ENCODE results near the gene STIM1. TPM values are rescaled to one million over a fixed set of nuclear protein-coding genes. Genes with fewer than 3 reads are reported as not detected.

Gene STIM1
- total RNA-seq, 1 donor from 2014 or later: 9.6 TPM

DNA sequence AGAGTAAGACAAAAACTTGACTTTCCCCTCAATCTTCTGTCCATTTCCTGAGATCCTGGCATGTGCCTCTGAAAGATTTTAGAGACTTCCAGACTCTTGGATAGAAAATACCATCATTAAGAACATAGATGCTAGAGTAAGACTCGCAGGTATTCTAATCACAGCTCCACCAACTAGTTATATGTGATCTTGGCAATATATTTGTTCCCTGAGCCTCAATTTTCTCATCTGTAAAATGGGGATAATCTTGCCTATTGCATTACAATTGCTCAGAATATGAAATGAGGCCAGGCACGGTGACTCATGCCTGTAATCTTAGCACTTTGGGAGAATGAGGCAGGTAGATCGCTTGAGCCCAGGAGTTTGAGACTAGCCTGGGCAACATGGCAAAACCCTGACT is 25.4 kb upstream of the STIM1 start:
- no peaks in the 10 kb centered on the region for H3K4me1 Mint-ChIP-seq (ENCODE audit: low read depth, unreplicated experiment)
- no peak overlapping the region for H3K27ac Mint-ChIP-seq (ENCODE audit: unreplicated experiment)
- no peaks in the 10 kb centered on the region for H3K36me3 Mint-ChIP-seq (ENCODE audit: unreplicated experiment)
- H3K4me3 Mint-ChIP-seq (ENCODE audit: unreplicated experiment): no peak overlapping the region
- no peak for DNase-seq
- peaks cover 2% of the 10 kb centered on the region for H3K9me3 Mint-ChIP-seq (ENCODE audit: unreplicated experiment)
- TF ChIP-seq, protein P1, sequence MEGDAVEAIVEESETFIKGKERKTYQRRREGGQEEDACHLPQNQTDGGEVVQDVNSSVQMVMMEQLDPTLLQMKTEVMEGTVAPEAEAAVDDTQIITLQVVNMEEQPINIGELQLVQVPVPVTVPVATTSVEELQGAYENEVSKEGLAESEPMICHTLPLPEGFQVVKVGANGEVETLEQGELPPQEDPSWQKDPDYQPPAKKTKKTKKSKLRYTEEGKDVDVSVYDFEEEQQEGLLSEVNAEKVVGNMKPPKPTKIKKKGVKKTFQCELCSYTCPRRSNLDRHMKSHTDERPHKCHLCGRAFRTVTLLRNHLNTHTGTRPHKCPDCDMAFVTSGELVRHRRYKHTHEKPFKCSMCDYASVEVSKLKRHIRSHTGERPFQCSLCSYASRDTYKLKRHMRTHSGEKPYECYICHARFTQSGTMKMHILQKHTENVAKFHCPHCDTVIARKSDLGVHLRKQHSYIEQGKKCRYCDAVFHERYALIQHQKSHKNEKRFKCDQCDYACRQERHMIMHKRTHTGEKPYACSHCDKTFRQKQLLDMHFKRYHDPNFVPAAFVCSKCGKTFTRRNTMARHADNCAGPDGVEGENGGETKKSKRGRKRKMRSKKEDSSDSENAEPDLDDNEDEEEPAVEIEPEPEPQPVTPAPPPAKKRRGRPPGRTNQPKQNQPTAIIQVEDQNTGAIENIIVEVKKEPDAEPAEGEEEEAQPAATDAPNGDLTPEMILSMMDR (IDR thresholded peaks at IDR 0.05; ENCODE audit: partially characterized antibody, unreplicated experiment): no peak
- peaks cover 2% of the 10 kb centered on the region for H3K27me3 Mint-ChIP-seq (ENCODE audit: unreplicated experiment)

DNA sequence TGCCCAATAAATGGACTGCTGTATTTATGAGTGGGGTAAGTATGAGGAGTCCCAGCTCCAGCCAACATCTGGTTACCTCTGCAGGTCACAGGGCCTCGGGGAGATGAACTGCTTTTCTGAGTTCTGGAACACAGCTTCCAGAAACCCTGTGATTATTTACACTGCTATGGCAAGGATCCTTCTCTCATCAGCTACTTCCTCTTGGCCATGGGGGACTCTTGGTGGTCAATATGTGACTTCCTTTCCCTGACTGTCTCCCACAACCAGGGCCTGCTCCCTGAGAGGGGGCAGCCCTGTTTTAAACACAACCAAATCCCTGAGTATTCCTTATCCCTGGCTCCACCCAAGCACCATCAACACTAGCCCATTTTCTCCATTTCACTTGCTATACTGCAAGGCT is 24.7 kb upstream of the STIM1 start:
- Mint-ChIP-seq H3K4me3 (ENCODE audit: unreplicated experiment) (no peak overlapping the region), H3K27me3 (ENCODE audit: unreplicated experiment) (peaks cover 2% of the 10 kb centered on the region), H3K4me1 (ENCODE audit: low read depth, unreplicated experiment) (no peaks in the 10 kb centered on the region), H3K27ac (ENCODE audit: unreplicated experiment) (no peak overlapping the region), H3K9me3 (ENCODE audit: unreplicated experiment) (peaks cover 2% of the 10 kb centered on the region), H3K36me3 (ENCODE audit: unreplicated experiment) (no peaks in the 10 kb centered on the region)
- DNase-seq: no peak
- TF ChIP-seq, protein P1 (IDR thresholded peaks at IDR 0.05; ENCODE audit: partially characterized antibody, unreplicated experiment): no peak

DNA sequence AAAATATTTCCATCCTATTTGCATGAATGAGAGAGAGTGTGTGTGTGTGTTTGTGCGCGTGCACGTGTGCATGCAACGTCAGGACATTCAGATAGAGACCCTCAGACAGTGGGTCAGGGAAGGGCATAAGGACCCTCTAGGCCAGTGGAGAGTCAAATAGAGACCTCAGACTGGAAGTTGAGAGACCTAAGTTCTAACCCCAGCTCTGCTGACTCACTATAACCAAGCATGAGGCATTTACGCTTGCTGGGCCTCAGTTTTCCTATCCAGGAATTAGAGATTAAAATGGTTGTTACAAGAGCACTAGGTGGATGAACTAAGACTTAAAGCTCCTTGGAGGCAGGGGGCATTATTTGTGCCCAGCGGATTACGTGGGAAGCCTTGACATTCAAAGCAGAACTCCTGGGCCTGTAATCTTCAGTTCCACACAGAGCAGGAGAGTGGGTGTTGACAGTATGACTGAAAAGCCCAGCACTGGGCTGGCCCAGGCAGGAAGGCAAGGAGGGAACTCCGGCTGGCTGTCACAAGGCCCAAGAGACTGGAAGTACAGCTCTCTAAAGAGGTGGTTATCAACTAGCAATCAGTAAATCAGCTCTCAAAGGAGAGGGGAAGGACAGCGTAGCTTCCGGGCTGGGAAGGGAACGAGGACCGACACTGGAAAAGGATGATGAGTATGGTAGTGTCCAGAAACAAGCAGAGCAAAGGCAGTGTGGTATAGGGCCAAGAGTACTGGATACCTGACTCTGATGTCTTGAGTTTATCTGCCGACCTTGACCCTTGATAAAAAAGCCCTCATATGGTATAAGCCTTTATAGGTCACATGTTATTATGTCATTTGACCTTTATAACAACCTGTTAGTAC is 23.9 kb upstream of the STIM1 start:
- H3K9me3 Mint-ChIP-seq (ENCODE audit: unreplicated experiment): peaks cover 2% of the 10 kb centered on the region
- no peak overlapping the region for H3K27ac Mint-ChIP-seq (ENCODE audit: unreplicated experiment)
- no peak for DNase-seq
- TF ChIP-seq, protein P1 (IDR thresholded peaks at IDR 0.05; ENCODE audit: partially characterized antibody, unreplicated experiment): no peak
- H3K36me3 Mint-ChIP-seq (ENCODE audit: unreplicated experiment): no peaks in the 10 kb centered on the region
- H3K27me3 Mint-ChIP-seq (ENCODE audit: unreplicated experiment): peaks cover 2% of the 10 kb centered on the region
- no peak overlapping the region for H3K4me3 Mint-ChIP-seq (ENCODE audit: unreplicated experiment)
- H3K4me1 Mint-ChIP-seq (ENCODE audit: low read depth, unreplicated experiment): no peaks in the 10 kb centered on the region

DNA sequence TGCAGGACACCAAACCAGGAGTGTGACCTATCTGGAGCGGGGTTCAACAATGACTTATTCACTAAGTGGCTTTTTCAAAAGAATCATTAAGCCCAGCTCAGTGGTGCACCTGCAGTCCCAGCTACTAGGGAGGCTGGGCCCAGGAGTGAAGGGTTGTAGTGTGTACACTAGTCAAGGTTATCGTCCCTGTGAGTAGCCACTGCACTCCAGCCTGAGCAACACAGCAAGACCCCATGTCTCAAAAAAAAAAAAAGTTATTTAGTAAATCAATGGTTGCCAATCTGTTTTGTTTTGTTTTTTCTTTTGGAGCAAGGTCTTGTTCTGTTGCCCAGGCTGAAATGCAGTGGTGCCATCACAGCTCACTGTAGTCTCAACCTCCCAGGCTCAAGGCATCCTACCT is 22.6 kb upstream of the STIM1 start:
- Mint-ChIP-seq H3K9me3 (ENCODE audit: unreplicated experiment) (peaks cover 2% of the 10 kb centered on the region), H3K4me3 (ENCODE audit: unreplicated experiment) (no peak overlapping the region), H3K4me1 (ENCODE audit: low read depth, unreplicated experiment) (no peaks in the 10 kb centered on the region), H3K27me3 (ENCODE audit: unreplicated experiment) (peaks cover 4% of the 10 kb centered on the region), H3K36me3 (ENCODE audit: unreplicated experiment) (no peaks in the 10 kb centered on the region), H3K27ac (ENCODE audit: unreplicated experiment) (no peak overlapping the region)
- TF ChIP-seq, protein P1 (IDR thresholded peaks at IDR 0.05; ENCODE audit: partially characterized antibody, unreplicated experiment): no peak
- no peak for DNase-seq

DNA sequence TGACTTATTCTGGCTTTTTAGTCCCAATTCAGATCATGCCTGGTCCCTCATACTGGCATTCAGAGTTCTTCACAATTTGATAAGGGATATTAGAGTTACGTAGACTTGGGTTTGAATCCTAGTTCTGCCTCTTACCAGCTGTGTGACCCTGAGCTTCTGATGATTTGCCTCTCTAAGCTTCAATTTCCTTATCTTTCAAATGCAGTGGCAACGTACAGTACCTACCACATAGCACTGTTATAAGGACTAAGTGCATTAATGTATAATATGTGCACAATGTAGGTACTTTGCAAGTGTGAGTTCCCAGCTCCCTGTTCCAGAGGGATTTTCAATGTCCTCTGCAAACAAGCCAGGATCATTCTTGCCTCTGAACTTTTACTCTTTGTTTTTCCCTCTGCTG is 22.0 kb upstream of the STIM1 start:
- H3K27me3 Mint-ChIP-seq (ENCODE audit: unreplicated experiment): peaks cover 4% of the 10 kb centered on the region
- no peak overlapping the region for H3K27ac Mint-ChIP-seq (ENCODE audit: unreplicated experiment)
- TF ChIP-seq, protein P1 (IDR thresholded peaks at IDR 0.05; ENCODE audit: partially characterized antibody, unreplicated experiment): no peak
- H3K9me3 Mint-ChIP-seq (ENCODE audit: unreplicated experiment): peaks cover 6% of the 10 kb centered on the region
- no peak overlapping the region for H3K4me3 Mint-ChIP-seq (ENCODE audit: unreplicated experiment)
- peaks cover 5% of the 10 kb centered on the region for H3K4me1 Mint-ChIP-seq (ENCODE audit: low read depth, unreplicated experiment)
- H3K36me3 Mint-ChIP-seq (ENCODE audit: unreplicated experiment): peaks cover 5% of the 10 kb centered on the region
- DNase-seq: no peak
